ENCODE results near the gene POU2F1.
"Not testable (repeated sequence)": the region's sequence is repeated elsewhere in the genome, so short reads cannot be mapped to it uniquely, and the experiment has no call there.

Gene POU2F1

GRCh38 chr1:167230437-167230836 is 9.8 kb downstream of the POU2F1 start:
- DNase-seq (ENCODE audit: low read depth in 3 of 3, low spot score in 1 of 3): no peak

GRCh38 chr1:167231873-167232450 is 11.3 kb downstream of the POU2F1 start:
- no peak for DNase-seq (ENCODE audit: low read depth in 3 of 3, low spot score in 1 of 3)

GRCh38 chr1:167232801-167233200 is 12.1 kb downstream of the POU2F1 start:
- DNase-seq (ENCODE audit: low read depth in 3 of 3, low spot score in 1 of 3): no peak

- DNase-seq (ENCODE audit: low read depth in 3 of 3, low spot score in 1 of 3): no peak
These were observed 12.7 kb downstream of the POU2F1 start for GRCh38 chr1:167233373-167233772.

GRCh38 chr1:167237000-167237399 is 16.3 kb downstream of the POU2F1 start:
- no peak for DNase-seq (ENCODE audit: low read depth in 3 of 3, low spot score in 1 of 3)

GRCh38 chr1:167238713-167239112 is 18.0 kb downstream of the POU2F1 start:
- DNase-seq (ENCODE audit: low read depth in 3 of 3, low spot score in 1 of 3): no peak

GRCh38 chr1:167239257-167239656 is 18.6 kb downstream of the POU2F1 start:
- DNase-seq (ENCODE audit: low read depth in 3 of 3, low spot score in 1 of 3): no peak

- DNase-seq (ENCODE audit: low read depth in 3 of 3, low spot score in 1 of 3): no peak
These were observed 23.6 kb downstream of the POU2F1 start for GRCh38 chr1:167244244-167244643.

- DNase-seq (ENCODE audit: low read depth in 3 of 3, low spot score in 1 of 3): not testable (repeated sequence)
These were observed 24.5 kb downstream of the POU2F1 start for GRCh38 chr1:167245168-167245567.

GRCh38 chr1:167246971-167247370 is 26.3 kb downstream of the POU2F1 start:
- no peak for DNase-seq (ENCODE audit: low read depth in 3 of 3, low spot score in 1 of 3)

GRCh38 chr1:167247754-167248153 is 27.1 kb downstream of the POU2F1 start:
- no peak for DNase-seq (ENCODE audit: low read depth in 3 of 3, low spot score in 1 of 3)

GRCh38 chr1:167248707-167249642 is 28.3 kb downstream of the POU2F1 start:
- no peak for DNase-seq (ENCODE audit: low read depth in 3 of 3, low spot score in 1 of 3)

GRCh38 chr1:167249702-167250101 is 29.0 kb downstream of the POU2F1 start:
- DNase-seq (ENCODE audit: low read depth in 3 of 3, low spot score in 1 of 3): no peak

- DNase-seq (ENCODE audit: low read depth in 3 of 3, low spot score in 1 of 3): no peak
These were observed 29.8 kb downstream of the POU2F1 start for GRCh38 chr1:167250482-167250881.

- no peak for DNase-seq (ENCODE audit: low read depth in 3 of 3, low spot score in 1 of 3)
These were observed 30.8 kb downstream of the POU2F1 start for GRCh38 chr1:167251472-167251871.

GRCh38 chr1:167252986-167253385 is 32.3 kb downstream of the POU2F1 start:
- DNase-seq (ENCODE audit: low read depth in 3 of 3, low spot score in 1 of 3): no peak

GRCh38 chr1:167258858-167259257 is 38.2 kb downstream of the POU2F1 start:
- DNase-seq (ENCODE audit: low read depth in 3 of 3, low spot score in 1 of 3): no peak

- DNase-seq (ENCODE audit: low read depth in 3 of 3, low spot score in 1 of 3): no peak
These were observed 42.1 kb downstream of the POU2F1 start for GRCh38 chr1:167262836-167263235.

GRCh38 chr1:167263344-167263743 is 42.7 kb downstream of the POU2F1 start:
- no peak for DNase-seq (ENCODE audit: low read depth in 3 of 3, low spot score in 1 of 3)

- no peak for DNase-seq (ENCODE audit: low read depth in 3 of 3, low spot score in 1 of 3)
These were observed 43.3 kb downstream of the POU2F1 start for GRCh38 chr1:167263819-167264464.

- no peak for DNase-seq (ENCODE audit: low read depth in 3 of 3, low spot score in 1 of 3)
These were observed 46.3 kb downstream of the POU2F1 start for GRCh38 chr1:167266965-167267364.

- DNase-seq (ENCODE audit: low read depth in 3 of 3, low spot score in 1 of 3): no peak
These were observed 47.7 kb downstream of the POU2F1 start for GRCh38 chr1:167268347-167268787.

Data from stimulated activated CD4-positive, alpha-beta T cell treated with anti-CD3 and anti-CD28 coated beads, TNF-alpha, amount 100 ng/mL, for 1 hour (primary cell).